MV-4-11 (cell line): ENCODE measurements around the gene OR52E2.
"Not testable (repeated sequence)": the region's sequence is repeated elsewhere in the genome, so short reads cannot be mapped to it uniquely, and the experiment has no call there.

Experiments used
- DNase-seq: peaks from one replicate; lab custom pipeline; 2025; lab: John Stamatoyannopoulos, UW

OR52E2 gene

GRCh38 chr11:5059391-5059790 lies at the start of gene OR52E2:
TSS of gene OR52E2 (minus strand) at chr11:5059627. CDS start at chr11:5059627, 0 bp downstream.
- DNase-seq, result no peak

GRCh38 chr11:5107285-5107684 lies 47.9 kb upstream of the OR52E2 start:
- no peak for DNase-seq

- DNase-seq, result no peak
Observed at GRCh38 chr11:5103066-5103465, 43.6 kb upstream of the OR52E2 start.

- DNase-seq, result no peak
Observed at GRCh38 chr11:5102246-5102645, 42.8 kb upstream of the OR52E2 start.

- no peak for DNase-seq
Observed at GRCh38 chr11:5096011-5096410, 36.6 kb upstream of the OR52E2 start.

- no peak for DNase-seq
Observed at GRCh38 chr11:5092821-5093585, 33.6 kb upstream of the OR52E2 start.

- no peak for DNase-seq
Observed at GRCh38 chr11:5090668-5091067, 31.2 kb upstream of the OR52E2 start.

GRCh38 chr11:5088556-5088955 lies 29.1 kb upstream of the OR52E2 start:
- DNase-seq, result no peak

GRCh38 chr11:5083602-5084001 lies 24.2 kb upstream of the OR52E2 start:
- DNase-seq, result no peak

- DNase-seq, result no peak
Observed at GRCh38 chr11:5081405-5081804, 22.0 kb upstream of the OR52E2 start.

- DNase-seq, result no peak
Observed at GRCh38 chr11:5071799-5072198, 12.4 kb upstream of the OR52E2 start.

- no peak for DNase-seq
Observed at GRCh38 chr11:5069272-5069671, 9.8 kb upstream of the OR52E2 start, which contains the start of gene OR52E1. TSS of gene OR52E1 (plus strand) at chr11:5069572.

GRCh38 chr11:5065027-5065426 lies 5.6 kb upstream of the OR52E2 start:
- DNase-seq, result peak; percentile 22

GRCh38 chr11:5058679-5059078 lies 748 bp downstream of the OR52E2 start:
- DNase-seq, result not testable (repeated sequence)

- peak; percentile 79 for DNase-seq
Observed at GRCh38 chr11:5046754-5047330, 12.6 kb downstream of the OR52E2 start.

- DNase-seq, result no peak
Observed at GRCh38 chr11:5046226-5046625, 13.2 kb downstream of the OR52E2 start, which contains the start of gene OR52J3. TSS of gene OR52J3 (plus strand) at chr11:5046526. CDS start at chr11:5046526, 0 bp downstream.

GRCh38 chr11:5043380-5043779 lies 16.0 kb downstream of the OR52E2 start:
- peak; percentile 90 for DNase-seq

GRCh38 chr11:5042091-5042490 lies 17.3 kb downstream of the OR52E2 start:
- DNase-seq, result no peak

GRCh38 chr11:5040876-5041275 lies 18.6 kb downstream of the OR52E2 start:
- no peak for DNase-seq

GRCh38 chr11:5038341-5038740 lies 21.1 kb downstream of the OR52E2 start:
- DNase-seq, result no peak

- DNase-seq, result no peak
Observed at GRCh38 chr11:5037926-5038325, 21.5 kb downstream of the OR52E2 start.

- no peak for DNase-seq
Observed at GRCh38 chr11:5036669-5037068, 22.8 kb downstream of the OR52E2 start.

GRCh38 chr11:5021996-5022395 lies 37.4 kb downstream of the OR52E2 start:
- no peak for DNase-seq

GRCh38 chr11:5013012-5013411 lies 46.4 kb downstream of the OR52E2 start:
- no peak for DNase-seq
